ENCODE measurements around the gene PPIG. TPM values are rescaled to one million over a fixed set of nuclear protein-coding genes. Genes with fewer than 3 reads are reported as not detected.
"Not testable (repeated sequence)": the region's sequence is repeated elsewhere in the genome, so short reads cannot be mapped to it uniquely, and the experiment has no call there.

The PPIG gene
- polyA plus RNA-seq (2011; rRNA removed) (11.7 and 19.1 TPM in 2 replicates), polyA minus RNA-seq (2011; rRNA and poly(A)+ RNA removed) (6.2 and 6.3 TPM in 2 replicates)

DNA sequence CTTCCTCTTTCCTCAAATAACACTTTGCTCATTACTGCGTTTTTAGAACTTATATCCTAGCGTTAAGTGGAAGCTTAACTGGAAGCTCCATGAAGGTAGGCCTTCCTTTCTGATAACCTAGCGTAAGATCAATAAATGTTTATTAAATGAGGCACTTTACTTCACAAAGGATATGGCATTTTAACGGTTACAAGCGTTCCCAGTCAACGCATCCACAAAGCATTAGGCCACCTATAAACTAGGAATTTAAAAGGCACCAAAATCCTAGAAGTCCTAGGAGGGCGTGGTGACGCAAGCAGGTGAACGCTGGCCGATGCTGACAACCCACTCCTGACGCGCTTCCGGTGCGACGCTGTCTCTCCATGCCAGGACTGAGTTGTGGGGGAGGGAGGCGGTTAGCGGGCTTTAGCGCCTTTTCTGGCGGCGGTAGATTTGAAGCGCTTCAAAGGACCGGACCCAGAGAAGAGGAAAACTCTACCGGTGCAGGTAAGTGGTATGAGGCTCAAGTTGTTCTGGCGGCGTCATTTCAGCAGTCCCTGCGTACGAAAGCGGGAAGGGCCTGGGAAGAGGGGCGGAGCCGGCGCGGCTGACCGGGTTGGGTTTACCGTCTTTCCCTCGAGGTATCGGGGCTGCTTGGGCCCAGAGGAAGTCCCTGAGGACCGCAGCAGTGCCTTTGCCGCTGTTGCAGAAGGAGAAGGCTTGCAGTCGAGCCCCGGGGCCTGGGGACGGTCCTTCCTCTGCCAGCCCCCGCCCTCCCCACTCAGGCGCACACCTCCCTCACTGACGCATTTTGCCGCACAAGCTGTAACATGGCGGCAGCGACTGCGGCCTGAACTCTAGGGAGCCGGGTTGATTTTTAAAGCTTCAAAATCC lies at the start of gene PPIG:
TSS of gene PPIG (plus strand) at position 347 of the 873 bp plus-strand sequence. CDS start 19,691 bp downstream, outside the sequence.
- CTCF ChIA-PET: interaction anchor here (1.0 kb wide), 1 partner anchor 19 kb away, joined by 3 read pairs; no protein-coding TSS in a partner anchor
- POLR2A ChIA-PET: no interaction called here
- TF ChIP-seq, protein P1, sequence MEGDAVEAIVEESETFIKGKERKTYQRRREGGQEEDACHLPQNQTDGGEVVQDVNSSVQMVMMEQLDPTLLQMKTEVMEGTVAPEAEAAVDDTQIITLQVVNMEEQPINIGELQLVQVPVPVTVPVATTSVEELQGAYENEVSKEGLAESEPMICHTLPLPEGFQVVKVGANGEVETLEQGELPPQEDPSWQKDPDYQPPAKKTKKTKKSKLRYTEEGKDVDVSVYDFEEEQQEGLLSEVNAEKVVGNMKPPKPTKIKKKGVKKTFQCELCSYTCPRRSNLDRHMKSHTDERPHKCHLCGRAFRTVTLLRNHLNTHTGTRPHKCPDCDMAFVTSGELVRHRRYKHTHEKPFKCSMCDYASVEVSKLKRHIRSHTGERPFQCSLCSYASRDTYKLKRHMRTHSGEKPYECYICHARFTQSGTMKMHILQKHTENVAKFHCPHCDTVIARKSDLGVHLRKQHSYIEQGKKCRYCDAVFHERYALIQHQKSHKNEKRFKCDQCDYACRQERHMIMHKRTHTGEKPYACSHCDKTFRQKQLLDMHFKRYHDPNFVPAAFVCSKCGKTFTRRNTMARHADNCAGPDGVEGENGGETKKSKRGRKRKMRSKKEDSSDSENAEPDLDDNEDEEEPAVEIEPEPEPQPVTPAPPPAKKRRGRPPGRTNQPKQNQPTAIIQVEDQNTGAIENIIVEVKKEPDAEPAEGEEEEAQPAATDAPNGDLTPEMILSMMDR (IDR thresholded peaks at IDR 0.05; ENCODE audit: insufficient read depth, low read depth, low read length): no peak

DNA sequence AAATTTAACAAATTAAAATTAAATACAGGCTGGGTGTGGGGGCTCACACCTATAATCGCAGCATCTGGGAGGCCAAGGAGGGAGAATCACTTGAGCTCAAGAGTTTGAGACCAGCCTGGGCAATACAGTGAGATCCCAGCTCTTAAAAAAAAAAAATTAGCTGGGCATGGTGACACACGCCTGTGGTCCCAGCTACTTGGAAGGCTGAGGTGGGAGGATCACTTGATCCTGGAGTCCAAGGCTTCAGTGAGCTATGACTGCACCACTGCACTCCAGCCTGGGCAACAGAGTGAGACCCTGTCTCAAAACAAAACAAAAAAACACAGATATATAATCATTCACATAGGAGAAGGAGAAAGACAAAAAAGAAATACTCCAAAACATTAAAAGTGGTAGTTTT lies 44.7 kb upstream of the PPIG start:
- CTCF ChIA-PET: interaction anchor here (0.9 kb wide), 1 partner anchor 11 kb away, joined by 3 read pairs; no protein-coding TSS in a partner anchor
- H3K36me3 ChIP-seq (ENCODE audit: control insufficient read depth, insufficient read depth, low read length); H3K27me3 ChIP-seq (ENCODE audit: control insufficient read depth, insufficient read depth, low read length); H3K4me3 ChIP-seq (ENCODE audit: low read depth, low read length); DNase-seq (ENCODE audit: low read depth); POLR2A ChIA-PET: not testable (repeated sequence)

More for the DNA sequence above, at the start of gene PPIG:
- Histone ChIP-seq H3K36me3 (ENCODE audit: control insufficient read depth, insufficient read depth, low read length) (no peaks in the 10 kb centered on the region), H3K4me3 (ENCODE audit: low read depth, low read length) (peak within 1 kb of the TSS; percentile 69), H3K27me3 (ENCODE audit: control insufficient read depth, insufficient read depth, low read length) (no peaks in the 10 kb centered on the region)
- peak; percentile 43 for DNase-seq (ENCODE audit: low read depth)

DNA sequence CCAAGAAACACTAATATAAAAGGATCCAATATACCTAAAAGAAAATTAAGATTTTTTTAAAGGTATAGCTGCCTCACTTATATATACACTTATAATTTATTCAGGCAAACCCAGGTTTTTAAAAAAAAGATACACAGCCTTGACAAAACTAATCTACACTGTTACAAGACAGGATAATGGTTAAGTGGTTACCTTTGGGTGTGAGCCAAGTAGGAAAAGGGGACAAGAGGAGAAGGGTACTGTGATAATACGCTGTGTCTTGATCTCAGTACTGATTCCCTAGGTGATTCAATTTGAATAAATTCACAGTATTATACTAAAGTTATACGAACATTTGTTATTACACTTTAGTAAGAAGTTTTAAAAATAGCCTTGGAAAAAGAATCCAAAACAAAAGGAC lies 44.0 kb upstream of the PPIG start:
- Histone ChIP-seq H3K4me3 (ENCODE audit: low read depth, low read length) (no peak overlapping the region), H3K27me3 (ENCODE audit: control insufficient read depth, insufficient read depth, low read length) (no peaks in the 10 kb centered on the region), H3K36me3 (ENCODE audit: control insufficient read depth, insufficient read depth, low read length) (no peaks in the 10 kb centered on the region)
- ChIA-PET CTCF (interaction anchor here (0.9 kb wide), 1 partner anchor 12 kb away, joined by 3 read pairs; no protein-coding TSS in a partner anchor), POLR2A (no interaction called here)
- TF ChIP-seq, protein P1 (IDR thresholded peaks at IDR 0.05; ENCODE audit: insufficient read depth, low read depth, low read length): no peak
- no peak for DNase-seq (ENCODE audit: low read depth)

DNA sequence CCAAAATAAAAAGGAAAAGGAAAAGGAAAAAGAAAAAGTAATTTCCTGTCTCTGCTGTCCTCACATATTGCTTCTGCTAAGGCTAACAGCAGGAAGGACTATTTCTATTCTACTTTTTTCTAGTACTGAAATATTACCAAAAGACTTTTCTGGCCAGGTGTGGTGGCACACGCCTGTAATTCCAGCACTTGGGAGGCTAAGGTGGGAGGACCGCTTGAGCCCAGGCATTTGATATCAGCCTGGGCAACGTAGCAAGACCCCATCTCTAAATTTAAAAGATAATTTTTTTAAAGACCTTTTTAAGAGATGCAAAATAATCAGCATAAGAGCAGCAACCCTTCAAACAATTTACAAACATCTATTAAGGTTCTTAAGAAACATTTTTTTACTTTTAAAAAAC lies 41.7 kb upstream of the PPIG start:
- ChIA-PET CTCF (no interaction called here), POLR2A (no interaction called here)
- Histone ChIP-seq H3K4me3 (ENCODE audit: low read depth, low read length) (no peak overlapping the region), H3K27me3 (ENCODE audit: control insufficient read depth, insufficient read depth, low read length) (no peaks in the 10 kb centered on the region), H3K36me3 (ENCODE audit: control insufficient read depth, insufficient read depth, low read length) (peaks cover 1% of the 10 kb centered on the region; the same call in 1 of the 2 replicates)
- TF ChIP-seq, protein P1 (IDR thresholded peaks at IDR 0.05; ENCODE audit: insufficient read depth, low read depth, low read length): no peak
- DNase-seq (ENCODE audit: low read depth): no peak

DNA sequence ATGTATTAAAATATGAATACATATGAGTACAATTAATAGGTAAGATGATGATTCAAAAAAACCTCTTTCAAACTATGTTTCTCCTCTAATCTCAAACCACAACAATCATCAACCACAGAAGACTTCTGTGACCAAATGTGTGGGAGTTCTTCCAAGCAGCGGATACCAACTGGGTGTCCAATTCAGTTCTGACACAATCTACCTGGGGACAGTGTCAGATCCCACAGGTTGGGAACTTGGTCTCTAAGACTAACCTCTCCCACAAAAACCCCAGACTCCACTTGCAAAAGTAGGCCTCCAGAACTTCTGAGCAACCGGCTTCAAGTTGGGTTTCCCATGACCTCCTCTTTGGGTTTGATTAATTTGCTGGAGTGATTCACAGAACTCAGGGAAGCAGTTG lies 37.4 kb upstream of the PPIG start:
- no peak for DNase-seq (ENCODE audit: low read depth)
- TF ChIP-seq, protein P1 (IDR thresholded peaks at IDR 0.05; ENCODE audit: insufficient read depth, low read depth, low read length): no peak
- ChIA-PET CTCF (no interaction called here), POLR2A (no interaction called here)
- H3K27me3 ChIP-seq (ENCODE audit: control insufficient read depth, insufficient read depth, low read length): no peaks in the 10 kb centered on the region
- peaks cover 1% of the 10 kb centered on the region; the same call in 1 of the 2 replicates for H3K36me3 ChIP-seq (ENCODE audit: control insufficient read depth, insufficient read depth, low read length)
- no peak overlapping the region for H3K4me3 ChIP-seq (ENCODE audit: low read depth, low read length)
